Mesendoderm (in vitro differentiated cells): ENCODE measurements around the gene AOAH.

Source experiments
- DNase-seq: peaks from one replicate; pipeline ENCODE4 v3.0.0; 2013
- H2AK5ac ChIP-seq: 2 replicates; pipeline ENCODE4 v1.6.1; 2013; ENCODE audit warnings: low read length, inconsistent platforms
- H2BK120ac ChIP-seq: 2 replicates; pipeline ENCODE4 v1.6.1; 2013; ENCODE audit warnings: low read depth, mild to moderate bottlenecking, low read length, moderate library complexity, mixed read lengths
- H2BK15ac ChIP-seq: replicated peaks from 2 replicates; pipeline ENCODE4 v1.6.1; 2013; ENCODE audit warnings: low read depth, mild to moderate bottlenecking, moderate library complexity
- H2BK5ac ChIP-seq: 2 replicates; pipeline ENCODE4 v1.6.1; 2013; ENCODE audit warnings: low read length, inconsistent platforms
- H3K18ac ChIP-seq: 2 replicates; pipeline ENCODE4 v1.6.1; 2013; ENCODE audit warnings: mild to moderate bottlenecking, low read length, mixed read lengths
- H3K23ac ChIP-seq: one replicate; pipeline ENCODE4 v1.6.1; 2013; ENCODE audit warnings: low read length
- H3K27ac ChIP-seq: 2 replicates; pipeline ENCODE4 v1.5.1; 2013; ENCODE audit warnings: low read depth, mild to moderate bottlenecking, inconsistent platforms, low read length, moderate library complexity
- H3K27me3 ChIP-seq: 2 replicates; pipeline ENCODE4 v1.6.1; 2013; ENCODE audit warnings: low read length, control low read depth, mild to moderate bottlenecking, inconsistent platforms; ENCODE audit not compliant: insufficient read depth, poor library complexity
- H3K36me3 ChIP-seq: 2 replicates; pipeline ENCODE4 v1.6.1; 2013; ENCODE audit warnings: low read length, inconsistent platforms; ENCODE audit not compliant: control insufficient read depth, insufficient read depth
- H3K4ac ChIP-seq: one replicate; pipeline ENCODE4 v1.6.1; 2013; ENCODE audit warnings: low read depth, mild to moderate bottlenecking, low read length, moderate library complexity
- H3K4me1 ChIP-seq: 2 replicates; pipeline ENCODE4 v1.6.1; 2013; ENCODE audit warnings: low read depth, low read length, inconsistent platforms; ENCODE audit not compliant: control insufficient read depth
- H3K4me2 ChIP-seq: 2 replicates; pipeline ENCODE4 v1.6.1; 2013; ENCODE audit warnings: low read length
- H3K4me3 ChIP-seq: 2 replicates; pipeline ENCODE4 v1.5.1; 2013; ENCODE audit warnings: mild to moderate bottlenecking, low read length
- H3K56ac ChIP-seq: one replicate; pipeline ENCODE4 v1.6.1; 2013; ENCODE audit warnings: low read length
- H3K79me1 ChIP-seq: 2 replicates; pipeline ENCODE4 v1.6.1; 2013; ENCODE audit warnings: low read length, inconsistent platforms
- H3K79me2 ChIP-seq: 2 replicates; pipeline ENCODE4 v1.6.1; 2013; ENCODE audit warnings: mild to moderate bottlenecking, low read length; ENCODE audit not compliant: control insufficient read depth, insufficient read depth
- H3K9ac ChIP-seq: 2 replicates; pipeline ENCODE4 v1.6.1; 2013; ENCODE audit warnings: low read length, inconsistent platforms
- H4K5ac ChIP-seq: one replicate; pipeline ENCODE4 v1.6.1; 2013; ENCODE audit warnings: low read length
- H4K8ac ChIP-seq: one replicate; pipeline ENCODE4 v1.6.1; 2013; ENCODE audit warnings: low read depth, mild to moderate bottlenecking, control low read depth, low read length, moderate library complexity
- WGBS: extraction: QIAGEN DNeasy Blood & Tissue Kit; methylation state at CpG from one replicate; pipeline ENCODE4 v1.1.7; 2013; ENCODE audit warnings: low lambda C conversion rate, missing lambda C conversion rate; ENCODE audit not compliant: insufficient coverage; ENCODE audit errors: extremely low coverage; 5-methylcytosine and 5-hydroxymethylcytosine counted together

Gene AOAH

GRCh38 chr7:36564489-36564888 lies 159.8 kb downstream of the AOAH start:
- no peak overlapping the region for H2BK120ac ChIP-seq
- no peaks in the 10 kb centered on the region for H3K36me3 ChIP-seq
- H3K4me2 ChIP-seq: no peak overlapping the region
- H3K79me2 ChIP-seq: no peaks in the 10 kb centered on the region
- H2BK5ac ChIP-seq: no peak overlapping the region
- WGBS: no CpG with 5 or more reads among the region's 2 CpGs
- H2AK5ac ChIP-seq: no peak overlapping the region
- no peaks in the 10 kb centered on the region for H3K79me1 ChIP-seq
- H3K4me1 ChIP-seq: no peaks in the 10 kb centered on the region
- no peak overlapping the region for H4K5ac ChIP-seq
- no peak overlapping the region for H4K8ac ChIP-seq
- no peak overlapping the region for H3K27ac ChIP-seq
- no peak overlapping the region for H3K18ac ChIP-seq
- H3K56ac ChIP-seq: no peak overlapping the region
- no peak overlapping the region for H3K9ac ChIP-seq
- H2BK15ac ChIP-seq: no peak overlapping the region
- H3K27me3 ChIP-seq: no peaks in the 10 kb centered on the region
- peak; percentile 78 for DNase-seq
- H3K4ac ChIP-seq: no peak overlapping the region
- H3K4me3 ChIP-seq: no peak overlapping the region
- H3K23ac ChIP-seq: no peak overlapping the region

GRCh38 chr7:36563706-36564327 lies 160.5 kb downstream of the AOAH start:
- Histone ChIP-seq H3K9ac (no peak overlapping the region), H3K36me3 (no peaks in the 10 kb centered on the region), H3K18ac (no peak overlapping the region), H2AK5ac (no peak overlapping the region), H3K56ac (no peak overlapping the region), H3K4me1 (no peaks in the 10 kb centered on the region), H3K4me3 (no peak overlapping the region), H3K27me3 (no peaks in the 10 kb centered on the region), H4K5ac (no peak overlapping the region), H3K4me2 (no peak overlapping the region), H2BK15ac (no peak overlapping the region), H3K4ac (no peak overlapping the region), H3K27ac (no peak overlapping the region), H3K79me2 (no peaks in the 10 kb centered on the region), H4K8ac (no peak overlapping the region), H3K23ac (no peak overlapping the region), H2BK5ac (no peak overlapping the region), H2BK120ac (no peak overlapping the region), H3K79me1 (no peaks in the 10 kb centered on the region)
- no peak for DNase-seq
- WGBS: no CpG with 5 or more reads among the region's 1 CpG

GRCh38 chr7:36562121-36562520 lies 162.2 kb downstream of the AOAH start:
- no peak overlapping the region for H3K4ac ChIP-seq
- H3K79me1 ChIP-seq: no peaks in the 10 kb centered on the region
- no peak overlapping the region for H4K5ac ChIP-seq
- H2BK15ac ChIP-seq: no peak overlapping the region
- no peak overlapping the region for H3K4me3 ChIP-seq
- no peaks in the 10 kb centered on the region for H3K79me2 ChIP-seq
- H4K8ac ChIP-seq: no peak overlapping the region
- no peak overlapping the region for H3K27ac ChIP-seq
- no peak overlapping the region for H2BK5ac ChIP-seq
- no peak overlapping the region for H2BK120ac ChIP-seq
- H3K4me1 ChIP-seq: no peaks in the 10 kb centered on the region
- no peak overlapping the region for H3K18ac ChIP-seq
- no peak overlapping the region for H2AK5ac ChIP-seq
- H3K27me3 ChIP-seq: no peaks in the 10 kb centered on the region
- no peak overlapping the region for H3K56ac ChIP-seq
- H3K9ac ChIP-seq: no peak overlapping the region
- WGBS: no CpG with 5 or more reads among the region's 2 CpGs
- no peak overlapping the region for H3K4me2 ChIP-seq
- H3K36me3 ChIP-seq: no peaks in the 10 kb centered on the region
- DNase-seq: no peak
- H3K23ac ChIP-seq: no peak overlapping the region

- no CpG with 5 or more reads among the region's 2 CpGs for WGBS
- Histone ChIP-seq H3K4me1 (no peaks in the 10 kb centered on the region), H3K23ac (no peak overlapping the region), H3K4me3 (no peak overlapping the region), H4K5ac (no peak overlapping the region), H3K79me1 (no peaks in the 10 kb centered on the region), H3K27ac (no peak overlapping the region), H2BK15ac (no peak overlapping the region), H3K4me2 (no peak overlapping the region), H2BK120ac (no peak overlapping the region), H4K8ac (no peak overlapping the region), H3K18ac (no peak overlapping the region), H2BK5ac (no peak overlapping the region), H3K4ac (no peak overlapping the region), H3K9ac (no peak overlapping the region), H3K56ac (no peak overlapping the region), H3K27me3 (no peaks in the 10 kb centered on the region), H3K79me2 (no peaks in the 10 kb centered on the region), H2AK5ac (no peak overlapping the region), H3K36me3 (no peaks in the 10 kb centered on the region)
- no peak for DNase-seq
These were observed 175.3 kb downstream of the AOAH start for GRCh38 chr7:36549029-36549428.

- H3K27ac ChIP-seq: no peak overlapping the region
- DNase-seq: no peak
These were observed 176.9 kb downstream of the AOAH start for GRCh38 chr7:36547416-36547815.

GRCh38 chr7:36546331-36546730 lies 178.0 kb downstream of the AOAH start:
- H3K79me2 ChIP-seq: no peaks in the 10 kb centered on the region
- no peak overlapping the region for H2BK5ac ChIP-seq
- no peak overlapping the region for H3K27ac ChIP-seq
- H3K79me1 ChIP-seq: no peaks in the 10 kb centered on the region
- no peak overlapping the region for H4K5ac ChIP-seq
- no peak overlapping the region for H3K9ac ChIP-seq
- H3K4ac ChIP-seq: no peak overlapping the region
- H2AK5ac ChIP-seq: no peak overlapping the region
- no peak overlapping the region for H2BK15ac ChIP-seq
- DNase-seq: no peak
- H3K36me3 ChIP-seq: no peaks in the 10 kb centered on the region
- H3K4me2 ChIP-seq: no peak overlapping the region
- no peak overlapping the region for H3K4me3 ChIP-seq
- no peaks in the 10 kb centered on the region for H3K4me1 ChIP-seq
- no peak overlapping the region for H3K56ac ChIP-seq
- H3K27me3 ChIP-seq: no peaks in the 10 kb centered on the region
- H4K8ac ChIP-seq: no peak overlapping the region
- H3K23ac ChIP-seq: no peak overlapping the region
- no peak overlapping the region for H2BK120ac ChIP-seq
- H3K18ac ChIP-seq: no peak overlapping the region
- WGBS: no CpG with 5 or more reads among the region's 1 CpG

More at GRCh38 chr7:36547416-36547815, 176.9 kb downstream of the AOAH start:
- WGBS: no CpG with 5 or more reads among the region's 5 CpGs
- H3K4me3 ChIP-seq: no peak overlapping the region
- no peak overlapping the region for H2BK120ac ChIP-seq
- no peaks in the 10 kb centered on the region for H3K27me3 ChIP-seq
- no peak overlapping the region for H4K8ac ChIP-seq
- H2BK15ac ChIP-seq: no peak overlapping the region
- H3K56ac ChIP-seq: no peak overlapping the region
- H2BK5ac ChIP-seq: no peak overlapping the region
- H3K9ac ChIP-seq: no peak overlapping the region
- H3K4ac ChIP-seq: no peak overlapping the region
- no peak overlapping the region for H2AK5ac ChIP-seq
- no peak overlapping the region for H3K18ac ChIP-seq
- no peak overlapping the region for H4K5ac ChIP-seq
- H3K79me1 ChIP-seq: no peaks in the 10 kb centered on the region
- H3K4me2 ChIP-seq: no peak overlapping the region
- no peaks in the 10 kb centered on the region for H3K36me3 ChIP-seq
- H3K4me1 ChIP-seq: no peaks in the 10 kb centered on the region
- H3K79me2 ChIP-seq: no peaks in the 10 kb centered on the region
- H3K23ac ChIP-seq: no peak overlapping the region
